Central memory CD8-positive, alpha-beta T cell (primary cell): ENCODE data around the gene SLC22A15.
A peak's percentile ranks its signal among the peaks of the same experiment; 100 is the strongest.

Experiments
- ATAC-seq: fragments of 150-1000 bp; cut with Tn5 transposase; replicated peaks from 2 replicates; pipeline ENCODE4 v1.10.0; 2022; ENCODE audit warnings: mild to moderate bottlenecking, moderate FRiP score, moderate number of reproducible peaks; ENCODE audit not compliant: poor library complexity, severe bottlenecking; ENCODE audit errors: extremely low read depth
- DNase-seq, 2 donors: peaks; one replicate each; pipeline ENCODE4 v3.0.0; 2021; ENCODE audit warnings: low spot score in 2 of 2
- H3K27ac Mint-ChIP-seq: one replicate; pipeline ENCODE4 v1.8.0; 2022; ENCODE audit warnings: low read depth, mild to moderate bottlenecking, moderate library complexity, mixed read lengths
- H3K27me3 Mint-ChIP-seq: one replicate; pipeline ENCODE4 v1.8.0; 2022; ENCODE audit warnings: mixed read lengths
- H3K36me3 Mint-ChIP-seq: one replicate; pipeline ENCODE4 v1.8.0; 2022; ENCODE audit warnings: mild to moderate bottlenecking, moderate library complexity, mixed read lengths; ENCODE audit not compliant: insufficient read depth
- H3K4me1 Mint-ChIP-seq: one replicate; pipeline ENCODE4 v1.8.0; 2022; ENCODE audit warnings: mixed read lengths
- H3K4me3 Mint-ChIP-seq: one replicate; pipeline ENCODE4 v1.8.0; 2022; ENCODE audit warnings: mild to moderate bottlenecking, moderate library complexity, mixed read lengths
- H3K9me3 Mint-ChIP-seq: one replicate; pipeline ENCODE4 v1.8.0; 2022; ENCODE audit warnings: mixed read lengths

The SLC22A15 gene

GRCh38 chr1:116099379-116099778 is 123.1 kb downstream of the SLC22A15 start:
- Mint-ChIP-seq H3K27ac (no peak overlapping the region), H3K27me3 (peaks cover 48% of the 10 kb centered on the region), H3K9me3 (peaks cover 6% of the 10 kb centered on the region), H3K4me3 (no peak overlapping the region), H3K4me1 (no peaks in the 10 kb centered on the region), H3K36me3 (no peaks in the 10 kb centered on the region)
- ATAC-seq: no peak
- DNase-seq: no peak

GRCh38 chr1:116099919-116100318 is 123.6 kb downstream of the SLC22A15 start:
- no peaks in the 10 kb centered on the region for H3K36me3 Mint-ChIP-seq
- peaks cover 43% of the 10 kb centered on the region for H3K27me3 Mint-ChIP-seq
- H3K4me3 Mint-ChIP-seq: no peak overlapping the region
- DNase-seq (no peak), ATAC-seq (no peak)
- H3K4me1 Mint-ChIP-seq: no peaks in the 10 kb centered on the region
- H3K9me3 Mint-ChIP-seq: peaks cover 6% of the 10 kb centered on the region
- H3K27ac Mint-ChIP-seq: no peak overlapping the region

GRCh38 chr1:116104667-116105066 is 128.4 kb downstream of the SLC22A15 start:
- ATAC-seq (no peak), DNase-seq (no peak)
- H3K36me3 Mint-ChIP-seq: no peaks in the 10 kb centered on the region
- peaks cover 30% of the 10 kb centered on the region for H3K27me3 Mint-ChIP-seq
- no peak overlapping the region for H3K4me3 Mint-ChIP-seq
- H3K27ac Mint-ChIP-seq: no peak overlapping the region
- no peaks in the 10 kb centered on the region for H3K9me3 Mint-ChIP-seq
- no peaks in the 10 kb centered on the region for H3K4me1 Mint-ChIP-seq

DNA sequence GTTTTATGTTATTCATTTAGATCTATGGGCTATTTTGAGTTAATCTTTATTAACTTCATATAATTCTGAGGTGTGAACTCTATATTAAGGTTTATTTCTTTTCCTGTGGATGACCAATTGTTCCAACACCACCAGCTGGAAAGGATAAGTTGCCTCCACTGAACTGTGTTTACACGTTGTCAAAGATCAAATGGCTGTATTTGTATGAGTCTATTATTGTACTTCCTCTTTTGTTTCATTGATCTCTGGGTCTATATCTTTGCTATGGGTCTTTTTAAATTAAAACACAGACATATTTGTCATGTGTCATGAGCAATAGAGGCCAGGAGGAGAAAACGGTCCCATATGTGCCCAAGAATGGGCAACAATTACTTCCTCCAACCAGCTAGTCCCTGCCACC is 129.7 kb downstream of the SLC22A15 start:
- DNase-seq (no peak), ATAC-seq (no peak)
- Mint-ChIP-seq H3K9me3 (no peaks in the 10 kb centered on the region), H3K4me3 (no peak overlapping the region), H3K27me3 (peaks cover 41% of the 10 kb centered on the region), H3K36me3 (no peaks in the 10 kb centered on the region), H3K27ac (no peak overlapping the region), H3K4me1 (no peaks in the 10 kb centered on the region)

DNA sequence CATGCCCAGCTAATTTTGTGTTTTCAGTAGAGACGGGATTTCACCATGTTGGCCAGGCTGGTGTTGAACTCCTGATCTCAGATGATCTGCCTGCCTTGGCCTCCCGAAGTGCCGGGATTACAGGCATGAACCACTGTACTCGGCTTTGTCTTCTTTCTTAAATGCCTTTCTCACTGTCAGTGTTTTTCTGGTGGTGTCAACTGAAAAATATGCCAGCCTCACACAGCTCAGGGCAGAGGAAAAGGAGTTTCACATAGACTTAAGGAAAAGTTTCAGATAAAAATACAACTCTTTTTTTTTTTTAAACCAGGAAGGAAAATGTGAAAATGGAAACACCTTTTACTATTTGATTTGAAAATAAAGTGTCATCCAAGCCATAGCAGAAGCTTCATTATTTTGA is 130.3 kb downstream of the SLC22A15 start:
- Mint-ChIP-seq H3K9me3 (no peaks in the 10 kb centered on the region), H3K27ac (no peak overlapping the region), H3K4me1 (no peaks in the 10 kb centered on the region), H3K36me3 (no peaks in the 10 kb centered on the region), H3K4me3 (no peak overlapping the region), H3K27me3 (peaks cover 47% of the 10 kb centered on the region)
- no peak for ATAC-seq
- DNase-seq: no peak

DNA sequence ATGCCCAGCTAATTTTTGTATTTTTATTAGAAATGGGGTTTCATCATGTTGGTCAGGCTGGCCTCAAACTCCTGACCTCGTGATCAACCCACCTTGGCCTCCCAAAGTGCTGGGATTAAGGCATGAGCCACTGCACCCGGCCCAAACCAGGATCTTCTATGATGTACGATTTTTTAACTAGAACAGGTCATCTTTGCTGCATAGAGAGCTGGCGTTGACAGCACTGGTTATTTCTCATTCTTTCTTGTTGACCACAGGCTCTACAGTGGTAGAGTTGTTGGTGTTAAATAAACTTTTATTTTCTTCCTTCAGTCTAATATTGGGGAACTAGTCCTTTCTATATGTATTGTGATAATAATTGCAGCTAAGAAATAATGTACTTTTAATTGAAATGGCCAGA is 131.1 kb downstream of the SLC22A15 start:
- Mint-ChIP-seq H3K9me3 (no peaks in the 10 kb centered on the region), H3K4me3 (no peak overlapping the region), H3K27me3 (peaks cover 50% of the 10 kb centered on the region), H3K27ac (no peak overlapping the region), H3K4me1 (no peaks in the 10 kb centered on the region), H3K36me3 (no peaks in the 10 kb centered on the region)
- DNase-seq: no peak
- no peak for ATAC-seq

DNA sequence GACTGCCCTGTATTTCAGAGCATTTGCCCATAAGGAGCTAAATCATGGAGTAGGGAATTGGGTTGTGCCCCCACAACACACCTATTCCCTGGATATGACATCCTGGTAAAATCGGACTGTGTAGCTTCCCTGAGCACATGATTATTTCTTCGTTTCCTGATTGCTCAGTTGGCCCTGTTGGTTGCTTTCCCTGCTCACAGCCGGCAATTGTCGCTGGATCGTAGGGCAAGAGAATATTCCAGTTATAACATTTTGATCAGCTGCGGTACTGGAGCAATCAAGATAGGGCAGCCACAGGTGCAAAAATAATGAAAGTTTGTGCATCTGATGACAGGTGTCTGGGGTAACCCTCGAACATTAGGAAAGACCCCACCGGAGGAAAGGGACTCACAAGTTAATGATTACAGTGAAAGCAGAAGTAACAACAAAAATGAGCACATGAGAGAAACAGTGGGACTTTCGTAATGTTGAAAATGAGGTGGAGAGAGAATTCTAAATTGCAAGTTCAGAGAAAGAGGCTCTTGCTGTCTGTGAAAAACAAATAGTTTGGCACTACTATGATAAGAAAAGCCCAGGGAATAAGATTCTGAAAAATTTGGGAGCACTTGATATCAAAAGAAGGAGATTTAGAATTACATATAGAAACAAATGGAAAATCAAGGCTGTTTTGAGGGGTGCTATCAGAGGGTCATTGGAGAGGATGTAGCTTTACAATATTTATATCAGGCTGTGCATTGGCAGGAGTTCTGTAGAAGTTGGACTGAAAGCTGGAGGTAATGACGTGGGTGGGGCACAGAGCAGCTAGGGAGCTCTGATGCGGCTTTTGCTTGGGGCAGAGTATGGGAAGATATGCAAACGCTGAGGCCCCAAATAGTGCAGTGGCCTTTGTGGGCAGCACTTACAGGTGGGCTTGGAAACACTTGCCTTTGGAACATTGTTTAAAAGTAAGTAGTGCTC is 134.5 kb downstream of the SLC22A15 start, which contains the start of gene MAB21L3:
Gene MAB21L3 (plus strand): TSS at position 833 of the 957 bp plus-strand sequence. CDS start 1,217 bp downstream, outside the sequence.
- Mint-ChIP-seq H3K36me3 (no peaks in the 10 kb centered on the region), H3K4me1 (no peaks in the 10 kb centered on the region), H3K9me3 (no peaks in the 10 kb centered on the region), H3K27me3 (peaks cover 50% of the 10 kb centered on the region), H3K4me3 (no peak within 1 kb of the TSS), H3K27ac (no peak within 1 kb of the TSS)
- ATAC-seq (no peak), DNase-seq (no peak)

DNA sequence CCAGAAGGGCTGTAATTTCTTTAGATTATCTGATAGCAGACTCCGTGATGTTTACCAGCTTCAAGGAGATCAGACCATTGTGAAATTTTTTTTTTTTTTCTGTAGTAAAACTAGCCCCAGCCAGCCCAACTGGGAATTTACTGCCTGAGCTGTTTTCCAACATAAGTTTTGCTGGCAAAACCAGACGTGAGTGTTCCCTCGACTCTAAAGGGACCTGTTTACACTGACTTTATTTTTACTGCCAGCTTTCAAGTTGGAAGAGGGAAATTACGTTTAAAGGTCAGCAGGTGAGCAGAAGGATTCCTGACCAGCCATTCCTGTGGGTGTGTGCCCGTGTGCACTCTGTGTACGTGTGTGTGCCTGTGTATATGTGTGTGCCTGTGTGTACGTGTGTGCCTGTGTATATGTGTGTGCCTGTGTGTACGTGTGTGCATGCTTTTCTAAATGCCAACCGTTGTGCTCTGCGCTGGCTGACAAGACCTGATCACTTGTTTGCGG is 135.3 kb downstream of the SLC22A15 start:
- Mint-ChIP-seq H3K27me3 (peaks cover 50% of the 10 kb centered on the region), H3K36me3 (no peaks in the 10 kb centered on the region), H3K4me1 (no peaks in the 10 kb centered on the region), H3K9me3 (no peaks in the 10 kb centered on the region), H3K4me3 (no peak overlapping the region), H3K27ac (no peak overlapping the region)
- ATAC-seq: no peak
- no peak for DNase-seq

DNA sequence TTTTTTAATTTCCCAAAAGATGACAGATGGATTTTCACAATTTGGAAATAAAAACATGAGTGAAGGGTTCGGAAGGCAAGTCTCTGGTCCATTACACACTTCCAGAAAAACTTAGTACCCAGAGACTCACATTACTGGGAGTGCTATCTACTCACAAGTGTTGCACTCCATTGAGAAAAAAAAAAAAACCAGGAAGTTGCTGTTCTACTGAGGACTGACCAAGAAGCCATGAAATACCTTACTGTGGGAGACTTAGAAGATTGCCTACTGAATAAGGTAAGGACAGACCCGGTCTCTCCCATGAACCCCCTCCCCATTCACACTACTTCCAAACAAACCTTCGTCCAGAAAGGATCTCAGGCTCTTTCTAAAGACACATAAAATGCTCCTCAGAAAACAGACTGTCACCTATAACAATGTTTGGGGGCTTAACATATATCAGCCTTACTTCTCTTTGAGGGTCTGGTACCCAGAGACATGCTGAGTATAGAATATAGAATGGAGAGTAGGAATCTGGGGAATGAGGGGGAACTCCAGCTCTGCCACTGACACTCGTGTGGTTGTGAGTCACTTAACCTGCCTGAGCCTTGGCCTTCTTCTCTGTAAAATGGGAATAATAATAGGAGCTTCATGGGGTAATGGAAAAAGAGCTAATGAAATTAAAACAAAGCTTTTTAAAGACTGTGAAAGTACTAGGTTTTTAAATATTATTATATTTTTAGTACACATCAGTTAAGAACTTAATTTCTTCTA is 136.3 kb downstream of the SLC22A15 start:
- DNase-seq: no peak
- Mint-ChIP-seq H3K4me3 (no peak overlapping the region), H3K9me3 (no peaks in the 10 kb centered on the region), H3K27me3 (peaks cover 50% of the 10 kb centered on the region), H3K36me3 (no peaks in the 10 kb centered on the region), H3K4me1 (no peaks in the 10 kb centered on the region), H3K27ac (no peak overlapping the region)
- ATAC-seq: no peak

DNA sequence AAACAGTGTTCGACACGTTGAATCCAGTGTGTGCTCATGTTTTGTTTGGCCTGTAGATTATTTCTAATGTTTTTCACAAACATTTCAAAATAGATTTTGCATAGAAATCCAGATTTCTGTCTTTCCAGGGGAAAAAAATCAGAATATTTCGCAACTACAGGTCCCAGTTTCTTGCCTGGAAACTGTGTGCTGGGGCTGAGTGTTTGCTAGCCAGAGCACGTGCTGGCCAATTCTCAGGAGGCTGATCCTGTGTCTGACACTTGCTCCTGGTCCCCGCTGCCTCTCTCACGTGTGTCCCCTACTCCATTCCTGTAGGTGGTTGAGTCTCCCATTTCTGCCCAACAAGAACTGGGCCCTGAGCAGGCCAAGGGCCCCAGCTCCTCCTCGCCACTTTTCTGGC is 137.3 kb downstream of the SLC22A15 start:
- H3K4me1 Mint-ChIP-seq: no peaks in the 10 kb centered on the region
- no peak overlapping the region for H3K27ac Mint-ChIP-seq
- H3K9me3 Mint-ChIP-seq: no peaks in the 10 kb centered on the region
- no peaks in the 10 kb centered on the region for H3K36me3 Mint-ChIP-seq
- H3K27me3 Mint-ChIP-seq: peaks cover 48% of the 10 kb centered on the region
- no peak for DNase-seq
- H3K4me3 Mint-ChIP-seq: no peak overlapping the region
- ATAC-seq: no peak

DNA sequence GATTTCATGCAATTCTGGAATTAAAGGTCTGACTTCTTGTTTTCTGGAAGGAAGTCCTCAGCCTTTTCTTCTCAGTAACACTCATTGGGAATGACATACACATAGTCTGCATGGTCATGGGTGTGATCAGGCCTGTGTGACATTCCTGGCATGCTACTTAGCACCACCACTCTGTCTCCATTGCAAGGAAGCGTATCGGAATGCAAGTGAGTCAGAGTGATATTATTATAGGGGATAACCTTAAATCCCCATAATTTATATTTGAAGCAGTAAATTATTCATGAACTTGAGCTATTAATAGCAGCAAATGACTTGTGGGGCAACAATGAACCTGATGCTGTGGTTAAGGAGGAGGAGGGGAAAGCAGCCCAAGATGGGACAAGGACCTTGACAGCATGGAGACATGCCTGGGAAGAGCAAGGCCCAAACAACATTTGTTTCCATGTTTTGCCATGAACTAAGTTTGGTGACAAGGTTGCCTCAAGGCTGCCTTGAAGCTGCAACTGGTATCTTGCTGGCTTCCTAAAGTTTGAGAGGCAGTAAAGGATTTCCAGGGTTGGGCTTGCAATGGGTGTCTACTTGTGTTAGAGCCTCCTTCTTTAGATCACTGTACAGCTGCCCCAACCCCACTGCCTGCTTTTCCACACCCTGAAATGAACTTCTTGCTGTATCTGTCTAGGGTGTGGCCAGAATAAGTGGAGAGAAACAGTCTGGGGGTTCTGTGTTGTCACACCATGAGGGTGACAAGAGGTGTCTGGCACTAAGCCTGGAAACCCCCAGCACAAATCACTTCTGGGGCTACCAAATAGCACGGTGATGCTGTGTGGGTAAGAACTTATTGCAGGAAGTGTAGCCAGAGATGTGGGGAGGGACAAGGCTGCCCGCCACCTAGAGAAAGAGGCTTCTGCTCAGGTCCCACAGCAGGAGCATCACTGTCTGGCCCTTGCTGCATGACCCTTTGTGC is 139.4 kb downstream of the SLC22A15 start:
- ATAC-seq (peak; percentile 58), DNase-seq (no peak)
- no peaks in the 10 kb centered on the region for H3K36me3 Mint-ChIP-seq
- H3K27ac Mint-ChIP-seq: no peak overlapping the region
- no peaks in the 10 kb centered on the region for H3K9me3 Mint-ChIP-seq
- H3K4me3 Mint-ChIP-seq: no peak overlapping the region
- no peaks in the 10 kb centered on the region for H3K4me1 Mint-ChIP-seq
- peaks cover 44% of the 10 kb centered on the region for H3K27me3 Mint-ChIP-seq

GRCh38 chr1:116118471-116118870 is 142.2 kb downstream of the SLC22A15 start:
- no peaks in the 10 kb centered on the region for H3K4me1 Mint-ChIP-seq
- no peak overlapping the region for H3K27ac Mint-ChIP-seq
- H3K27me3 Mint-ChIP-seq: peaks cover 30% of the 10 kb centered on the region
- ATAC-seq: no peak
- H3K36me3 Mint-ChIP-seq: no peaks in the 10 kb centered on the region
- DNase-seq: no peak
- H3K9me3 Mint-ChIP-seq: no peaks in the 10 kb centered on the region
- no peak overlapping the region for H3K4me3 Mint-ChIP-seq
